Measurements from ENCODE around the gene PLXNB3.

- TF ChIP-seq CTCF (IDR thresholded peaks at IDR 0.05; ENCODE audit: low read depth, low read length) (no peak), MAX (IDR thresholded peaks at IDR 0.05; ENCODE audit: low read depth, low read length) (no peak), POLR2A (IDR thresholded peaks at IDR 0.05; ENCODE audit: extremely low read depth, insufficient read length) (no peak), MYC (IDR thresholded peaks at IDR 0.05; ENCODE audit: low read depth, low read length) (no peak)
Measured at GRCh38 chrX:153765138-153766079, 1.4 kb downstream of the PLXNB3 start.
